ENCODE data around the gene SERINC5.

Gene SERINC5

DNA sequence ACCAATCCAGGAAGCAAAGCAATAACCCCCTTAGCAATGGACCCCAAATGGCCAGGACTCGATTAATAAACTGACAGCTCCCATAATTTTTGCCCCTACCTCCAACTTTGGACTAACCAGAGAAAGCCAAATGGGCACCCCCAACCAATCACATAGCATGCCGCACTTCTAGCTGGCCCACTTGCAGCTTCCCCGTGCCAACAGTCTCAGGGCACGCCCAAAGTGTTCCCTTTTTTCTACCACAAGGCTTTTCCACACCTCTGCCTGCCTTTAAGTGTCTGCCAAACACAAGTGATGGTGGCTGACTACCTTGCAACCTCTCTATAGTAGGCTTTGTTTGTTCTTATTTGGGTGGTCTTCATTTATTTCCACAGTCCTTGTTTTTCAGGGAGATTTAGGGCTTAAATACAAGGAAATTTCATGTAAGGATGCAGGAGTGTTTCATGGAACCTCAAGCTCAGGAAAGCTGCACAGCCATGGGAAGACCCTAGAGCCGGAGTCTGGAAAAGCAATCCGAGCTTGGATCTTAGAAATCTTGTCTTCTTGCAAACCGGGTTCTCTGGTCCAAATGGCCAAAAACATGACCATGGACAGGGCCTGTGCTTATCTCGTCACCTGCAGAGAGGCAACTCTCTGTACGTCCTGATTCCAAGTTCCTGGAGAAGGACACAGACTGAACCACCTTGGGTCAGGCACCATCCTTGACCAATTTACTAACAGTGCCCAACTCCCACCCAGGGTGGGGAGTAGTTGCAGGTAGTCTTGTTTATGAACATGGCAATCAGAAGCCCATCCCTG lies 131.5 kb downstream of the SERINC5 start:
- Histone ChIP-seq H3K27me3 (no peaks in the 10 kb centered on the region), H3K4me1 (peaks cover 7% of the 10 kb centered on the region), H3K9me3 (no peaks in the 10 kb centered on the region), H3K36me3 (no peaks in the 10 kb centered on the region), H3K4me3 (ENCODE audit: low read depth, low read length) (no peak overlapping the region)
- no peak for DNase-seq
- TF ChIP-seq, protein P1, sequence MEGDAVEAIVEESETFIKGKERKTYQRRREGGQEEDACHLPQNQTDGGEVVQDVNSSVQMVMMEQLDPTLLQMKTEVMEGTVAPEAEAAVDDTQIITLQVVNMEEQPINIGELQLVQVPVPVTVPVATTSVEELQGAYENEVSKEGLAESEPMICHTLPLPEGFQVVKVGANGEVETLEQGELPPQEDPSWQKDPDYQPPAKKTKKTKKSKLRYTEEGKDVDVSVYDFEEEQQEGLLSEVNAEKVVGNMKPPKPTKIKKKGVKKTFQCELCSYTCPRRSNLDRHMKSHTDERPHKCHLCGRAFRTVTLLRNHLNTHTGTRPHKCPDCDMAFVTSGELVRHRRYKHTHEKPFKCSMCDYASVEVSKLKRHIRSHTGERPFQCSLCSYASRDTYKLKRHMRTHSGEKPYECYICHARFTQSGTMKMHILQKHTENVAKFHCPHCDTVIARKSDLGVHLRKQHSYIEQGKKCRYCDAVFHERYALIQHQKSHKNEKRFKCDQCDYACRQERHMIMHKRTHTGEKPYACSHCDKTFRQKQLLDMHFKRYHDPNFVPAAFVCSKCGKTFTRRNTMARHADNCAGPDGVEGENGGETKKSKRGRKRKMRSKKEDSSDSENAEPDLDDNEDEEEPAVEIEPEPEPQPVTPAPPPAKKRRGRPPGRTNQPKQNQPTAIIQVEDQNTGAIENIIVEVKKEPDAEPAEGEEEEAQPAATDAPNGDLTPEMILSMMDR (IDR thresholded peaks at IDR 0.05; ENCODE audit: low read depth, low read length), result no peak

DNA sequence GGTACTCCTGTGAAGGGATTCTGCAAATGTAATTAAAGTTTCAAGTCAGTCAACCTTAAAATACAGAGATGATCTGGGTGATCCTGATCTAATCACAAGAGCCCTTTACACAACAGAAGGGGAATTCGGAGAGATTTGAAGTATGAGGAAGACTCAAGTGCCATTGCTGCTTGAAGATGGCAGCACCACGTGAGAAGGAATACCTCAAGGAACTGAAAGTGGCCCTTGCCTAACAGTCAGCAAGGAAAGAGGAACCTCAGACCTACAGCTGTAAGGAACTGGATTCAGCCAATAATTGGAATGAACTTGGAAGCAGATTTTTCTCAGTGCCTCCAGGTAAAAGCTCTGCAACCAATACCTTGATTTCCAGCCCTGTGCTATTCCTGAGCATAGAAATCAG lies 133.3 kb downstream of the SERINC5 start:
- TF ChIP-seq, protein P1 (IDR thresholded peaks at IDR 0.05; ENCODE audit: low read depth, low read length), result no peak
- no peaks in the 10 kb centered on the region for H3K9me3 ChIP-seq
- no peak for DNase-seq
- no peaks in the 10 kb centered on the region for H3K36me3 ChIP-seq
- H3K4me1 ChIP-seq, result no peaks in the 10 kb centered on the region
- H3K27me3 ChIP-seq, result no peaks in the 10 kb centered on the region
- no peak overlapping the region for H3K4me3 ChIP-seq (ENCODE audit: low read depth, low read length)

DNA sequence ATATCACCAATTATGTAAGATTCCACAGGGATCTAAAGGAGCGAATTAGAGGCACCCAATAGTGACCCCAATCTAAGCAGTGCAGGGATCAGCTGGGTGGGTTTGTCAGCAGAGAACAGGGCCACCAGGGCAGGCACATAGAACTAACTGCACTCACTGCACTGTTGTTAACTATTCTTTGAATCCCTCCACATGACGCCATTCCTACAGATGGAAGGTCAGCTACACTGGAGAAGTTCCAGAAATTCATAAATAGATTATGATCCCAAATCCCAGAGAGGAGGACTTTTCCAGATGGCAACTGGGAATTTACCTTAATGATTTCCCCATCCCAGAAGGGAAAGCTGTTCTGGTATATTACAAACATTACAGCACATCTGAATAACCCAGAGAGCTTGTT lies 136.5 kb downstream of the SERINC5 start:
- no peak for DNase-seq
- Histone ChIP-seq H3K4me1 (no peaks in the 10 kb centered on the region), H3K27me3 (no peaks in the 10 kb centered on the region), H3K4me3 (ENCODE audit: low read depth, low read length) (no peak overlapping the region), H3K9me3 (no peaks in the 10 kb centered on the region), H3K36me3 (no peaks in the 10 kb centered on the region)
- TF ChIP-seq, protein P1 (IDR thresholded peaks at IDR 0.05; ENCODE audit: low read depth, low read length), result no peak

DNA sequence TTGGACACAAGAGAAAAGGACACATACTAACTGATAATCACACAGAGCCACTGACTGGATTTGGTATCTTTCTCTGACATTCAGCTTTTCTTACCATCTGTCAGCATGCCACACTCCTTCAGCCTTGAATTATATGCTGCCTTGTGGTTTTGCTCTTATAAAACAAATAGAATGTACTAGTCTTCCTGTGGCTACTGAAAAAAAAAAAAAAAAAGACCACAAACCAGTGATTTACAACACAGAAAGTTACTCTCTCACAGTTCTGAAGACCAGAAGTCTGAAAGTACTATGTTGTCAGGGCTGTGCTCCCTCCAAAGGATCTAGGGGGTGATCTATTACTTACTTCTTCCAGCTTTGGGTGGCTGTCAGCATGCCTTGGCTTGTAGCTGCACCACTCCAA lies 138.4 kb downstream of the SERINC5 start:
- Histone ChIP-seq H3K9me3 (no peaks in the 10 kb centered on the region), H3K36me3 (no peaks in the 10 kb centered on the region), H3K27me3 (no peaks in the 10 kb centered on the region), H3K4me1 (no peaks in the 10 kb centered on the region), H3K4me3 (ENCODE audit: low read depth, low read length) (no peak overlapping the region)
- no peak for DNase-seq
- TF ChIP-seq, protein P1 (IDR thresholded peaks at IDR 0.05; ENCODE audit: low read depth, low read length), result no peak

DNA sequence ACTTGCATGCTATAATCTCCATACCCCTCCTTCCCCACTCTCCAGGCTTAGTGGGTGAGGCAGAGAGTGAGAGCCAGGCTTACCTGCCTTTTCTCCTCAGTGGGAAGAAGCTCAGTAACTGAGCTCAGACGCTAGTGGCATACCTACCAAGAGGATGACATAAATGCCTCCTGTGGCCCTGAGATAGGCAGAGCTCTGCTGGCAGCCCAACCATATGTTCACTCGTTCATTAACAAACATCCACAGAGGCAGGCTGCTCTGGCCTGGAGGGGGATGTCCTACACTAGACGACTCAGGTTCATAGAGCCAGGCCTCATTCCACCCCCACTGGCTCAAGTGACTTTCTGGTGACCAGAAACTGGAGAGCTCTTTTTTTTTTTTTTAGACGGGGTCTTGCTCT lies 139.4 kb downstream of the SERINC5 start:
- H3K36me3 ChIP-seq, result no peaks in the 10 kb centered on the region
- no peaks in the 10 kb centered on the region for H3K27me3 ChIP-seq
- TF ChIP-seq, protein P1 (IDR thresholded peaks at IDR 0.05; ENCODE audit: low read depth, low read length), result no peak
- no peak overlapping the region for H3K4me3 ChIP-seq (ENCODE audit: low read depth, low read length)
- H3K9me3 ChIP-seq, result no peaks in the 10 kb centered on the region
- no peak for DNase-seq
- no peaks in the 10 kb centered on the region; the same call in 1 of the 2 replicates for H3K4me1 ChIP-seq

DNA sequence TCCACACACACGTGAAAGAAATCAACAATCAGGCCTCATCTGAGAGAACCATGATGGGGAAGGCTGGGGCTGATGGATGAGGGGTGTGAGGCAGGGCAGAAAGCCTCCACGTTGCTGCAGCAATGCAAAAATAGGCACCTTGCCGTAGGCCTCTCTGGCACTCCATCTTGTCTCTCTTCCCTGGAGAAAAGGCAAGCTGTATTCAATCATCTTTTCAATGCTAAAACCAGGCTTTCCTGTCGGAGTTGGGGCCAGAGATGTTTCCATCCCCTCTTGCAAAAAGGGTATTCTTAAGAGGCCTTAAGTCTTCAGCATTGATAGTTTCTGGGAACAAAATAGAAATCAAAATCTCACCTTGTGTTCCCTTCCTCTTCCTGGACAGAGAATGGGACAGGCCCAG lies 139.8 kb downstream of the SERINC5 start:
- no peak for DNase-seq
- peaks cover 2% of the 10 kb centered on the region for H3K4me1 ChIP-seq
- H3K9me3 ChIP-seq, result no peaks in the 10 kb centered on the region
- no peak overlapping the region for H3K4me3 ChIP-seq (ENCODE audit: low read depth, low read length)
- no peaks in the 10 kb centered on the region for H3K36me3 ChIP-seq
- no peaks in the 10 kb centered on the region for H3K27me3 ChIP-seq
- TF ChIP-seq, protein P1 (IDR thresholded peaks at IDR 0.05; ENCODE audit: low read depth, low read length), result no peak
